ENCODE data around the gene COQ8B.

The COQ8B gene

GRCh38 chr19:40687525-40688016, 29.1 kb downstream of the COQ8B start:
- Histone ChIP-seq H3K79me2 (ENCODE audit: insufficient read depth, low read length) (no peaks in the 10 kb centered on the region), H3K4me3 (ENCODE audit: low read depth, low read length, poor library complexity, severe bottlenecking) (peak overlapping the region; percentile 81), H2AFZ (ENCODE audit: low read length) (no peak overlapping the region), H3K4me2 (ENCODE audit: low read length) (peak overlapping the region; percentile 100), H3K9ac (ENCODE audit: low read length) (peak overlapping the region; percentile 11; the same call in 1 of the 2 replicates), H3K4me1 (ENCODE audit: insufficient read depth, low read length, severe bottlenecking) (peaks cover 40% of the 10 kb centered on the region), H4K20me1 (ENCODE audit: insufficient read depth, low read length) (no peaks in the 10 kb centered on the region), H3K9me3 (ENCODE audit: low read length) (no peaks in the 10 kb centered on the region), H3K27ac (ENCODE audit: low read depth, low read length, poor library complexity, severe bottlenecking) (peak overlapping the region; percentile 67), H3K27me3 (ENCODE audit: insufficient read depth, low read length) (no peaks in the 10 kb centered on the region), H3F3A (ENCODE audit: insufficient read depth, low read length) (0 out of 2 replicates have a peak, but pooled peaks cover 7% of the 10 kb centered on the region), H3K36me3 (ENCODE audit: insufficient read depth, low read length) (peaks cover 11% of the 10 kb centered on the region; the same call in 1 of the 2 replicates), H3K9me2 (ENCODE audit: low read depth, low read length) (no peaks in the 10 kb centered on the region)
- TF ChIP-seq CTCF (IDR thresholded peaks at IDR 0.05; ENCODE audit: low read length) (no peak), EZH2 (IDR thresholded peaks at IDR 0.05; ENCODE audit: borderline replicate concordance, low read length) (no peak)

- Histone ChIP-seq H3K36me3 (ENCODE audit: insufficient read depth, low read length) (peaks cover 11% of the 10 kb centered on the region; the same call in 1 of the 2 replicates), H3K9ac (ENCODE audit: low read length) (no peak overlapping the region; the same call in 1 of the 2 replicates), H3K27ac (ENCODE audit: low read depth, low read length, poor library complexity, severe bottlenecking) (peak overlapping the region; percentile 67), H3K4me3 (ENCODE audit: low read depth, low read length, poor library complexity, severe bottlenecking) (peak overlapping the region; percentile 81), H4K20me1 (ENCODE audit: insufficient read depth, low read length) (no peaks in the 10 kb centered on the region), H3K4me1 (ENCODE audit: insufficient read depth, low read length, severe bottlenecking) (peaks cover 40% of the 10 kb centered on the region), H3K4me2 (ENCODE audit: low read length) (peak overlapping the region; percentile 100), H3F3A (ENCODE audit: insufficient read depth, low read length) (0 out of 2 replicates have a peak, but pooled peaks cover 7% of the 10 kb centered on the region), H3K9me2 (ENCODE audit: low read depth, low read length) (no peaks in the 10 kb centered on the region), H3K79me2 (ENCODE audit: insufficient read depth, low read length) (no peaks in the 10 kb centered on the region), H3K9me3 (ENCODE audit: low read length) (no peaks in the 10 kb centered on the region), H2AFZ (ENCODE audit: low read length) (no peak overlapping the region), H3K27me3 (ENCODE audit: insufficient read depth, low read length) (no peaks in the 10 kb centered on the region)
- TF ChIP-seq EZH2 (IDR thresholded peaks at IDR 0.05; ENCODE audit: borderline replicate concordance, low read length) (no peak), CTCF (IDR thresholded peaks at IDR 0.05; ENCODE audit: low read length) (no peak)
Measured at GRCh38 chr19:40686882-40687524, 29.7 kb downstream of the COQ8B start.

DNA sequence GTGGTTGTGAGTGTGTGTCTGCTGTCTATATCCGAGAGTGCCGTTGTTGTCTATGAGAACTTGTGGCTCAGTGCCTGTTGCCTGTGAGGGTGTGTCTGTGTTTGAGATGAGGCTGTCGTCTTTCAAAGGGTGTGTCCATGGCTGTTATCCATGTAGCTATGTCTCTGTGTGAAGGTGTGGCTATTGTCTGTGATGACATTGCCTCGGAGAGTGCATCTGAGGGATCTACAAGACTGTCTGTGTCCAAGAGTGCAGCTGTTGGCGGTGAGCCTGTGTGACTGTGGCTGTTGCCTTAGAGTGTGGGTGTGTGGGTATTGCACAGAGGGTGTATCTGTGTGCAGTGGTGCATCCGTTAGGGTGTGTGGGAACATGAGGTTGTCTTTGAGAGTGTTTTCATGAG, 31.1 kb downstream of the COQ8B start:
- Histone ChIP-seq H4K20me1 (ENCODE audit: insufficient read depth, low read length) (no peaks in the 10 kb centered on the region), H3K79me2 (ENCODE audit: insufficient read depth, low read length) (no peaks in the 10 kb centered on the region), H3K4me1 (ENCODE audit: insufficient read depth, low read length, severe bottlenecking) (peaks cover 30% of the 10 kb centered on the region), H3K9me3 (ENCODE audit: low read length) (no peaks in the 10 kb centered on the region), H3K27ac (ENCODE audit: low read depth, low read length, poor library complexity, severe bottlenecking) (no peak overlapping the region), H3F3A (ENCODE audit: insufficient read depth, low read length) (0 out of 2 replicates have a peak, but pooled peaks cover 7% of the 10 kb centered on the region), H3K4me2 (ENCODE audit: low read length) (no peak overlapping the region), H3K9me2 (ENCODE audit: low read depth, low read length) (no peaks in the 10 kb centered on the region), H3K9ac (ENCODE audit: low read length) (no peak overlapping the region), H3K4me3 (ENCODE audit: low read depth, low read length, poor library complexity, severe bottlenecking) (no peak overlapping the region), H3K27me3 (ENCODE audit: insufficient read depth, low read length) (no peaks in the 10 kb centered on the region), H2AFZ (ENCODE audit: low read length) (no peak overlapping the region), H3K36me3 (ENCODE audit: insufficient read depth, low read length) (peaks cover 17% of the 10 kb centered on the region)
- TF ChIP-seq EZH2 (IDR thresholded peaks at IDR 0.05; ENCODE audit: borderline replicate concordance, low read length) (no peak), CTCF (IDR thresholded peaks at IDR 0.05; ENCODE audit: low read length) (no peak)

All from OCI-LY1 (cell line).